Activated CD4-positive, alpha-beta T cell treated with anti-CD3 and anti-CD28 coated beads, Interleukin-2, amount 10 ng/mL, durations not matched to agents 7 days and 5 days (primary cell): ENCODE measurements around the gene TNKS1BP1. TPM values are rescaled to one million over a fixed set of nuclear protein-coding genes. Genes with fewer than 3 reads are reported as not detected.

Source experiments
- CTCF ChIA-PET: fragments of 350-600 bp; sonication (Branson Sonifier 250); formaldehyde crosslinking; loops from one replicate; lab custom pipeline; 2021; ENCODE audit warnings: antibody characterized with exemption; lab: Charles Lee
- POLR2A ChIA-PET: fragments of 350-600 bp; sonication (Branson Sonifier 250); formaldehyde crosslinking; loops from one replicate; lab custom pipeline; 2021; ENCODE audit warnings: antibody characterized with exemption; lab: Charles Lee
- DNase-seq: peaks from one replicate; pipeline ENCODE4 v3.0.0-alpha.2; 2020
- H3K27ac Mint-ChIP-seq: one replicate; pipeline ENCODE4 v1.8.0; 2021; ENCODE audit warnings: mild to moderate bottlenecking, moderate library complexity, mixed read lengths
- H3K27me3 Mint-ChIP-seq: one replicate; pipeline ENCODE4 v1.8.0; 2021; ENCODE audit warnings: mixed read lengths
- H3K36me3 Mint-ChIP-seq: one replicate; pipeline ENCODE4 v1.8.0; 2021; ENCODE audit warnings: low read depth, mixed read lengths
- H3K4me1 Mint-ChIP-seq: one replicate; pipeline ENCODE4 v1.8.0; 2021; ENCODE audit warnings: mixed read lengths
- H3K4me3 Mint-ChIP-seq: one replicate; pipeline ENCODE4 v1.8.0; 2021; ENCODE audit warnings: mild to moderate bottlenecking, moderate library complexity, mixed read lengths
- H3K9me3 Mint-ChIP-seq: one replicate; pipeline ENCODE4 v1.8.0; 2021; ENCODE audit warnings: mixed read lengths
- total RNA-seq, 2 experiments: library from RNA; stranded (reverse); gene quantifications; one replicate each; pipeline ENCODE4 v1.2.3, GENCODE V29; 2021

The TNKS1BP1 gene
- total RNA-seq, 2 experiments from 2014 or later, result 8.9 to 10.4 TPM

GRCh38 chr11:57313071-57313787, 11.5 kb downstream of the TNKS1BP1 start:
- no peak overlapping the region for H3K27ac Mint-ChIP-seq
- no peaks in the 10 kb centered on the region for H3K27me3 Mint-ChIP-seq
- ChIA-PET CTCF (interaction anchor here (2.4 kb wide), 1 partner anchor 10 kb away, joined by 7 read pairs; no protein-coding TSS in a partner anchor), POLR2A (no interaction called here)
- no peak overlapping the region for H3K4me3 Mint-ChIP-seq
- no peak for DNase-seq
- H3K4me1 Mint-ChIP-seq, result peaks cover 19% of the 10 kb centered on the region
- H3K9me3 Mint-ChIP-seq, result no peaks in the 10 kb centered on the region
- peaks cover 2% of the 10 kb centered on the region for H3K36me3 Mint-ChIP-seq

- peaks cover 19% of the 10 kb centered on the region for H3K4me1 Mint-ChIP-seq
- no peak overlapping the region for H3K4me3 Mint-ChIP-seq
- H3K27ac Mint-ChIP-seq, result no peak overlapping the region
- DNase-seq, result no peak
- no peaks in the 10 kb centered on the region for H3K9me3 Mint-ChIP-seq
- H3K27me3 Mint-ChIP-seq, result no peaks in the 10 kb centered on the region
- H3K36me3 Mint-ChIP-seq, result peaks cover 2% of the 10 kb centered on the region
- ChIA-PET POLR2A (no interaction called here), CTCF (interaction anchor here (1.1 to 3.1 kb wide), 3 partner anchors 9 to 12 kb away, joined by 3 to 10 read pairs (median 7); no protein-coding TSS in a partner anchor)
These were observed 12.2 kb downstream of the TNKS1BP1 start for GRCh38 chr11:57312511-57313021.

- peaks cover 2% of the 10 kb centered on the region for H3K36me3 Mint-ChIP-seq
- H3K27ac Mint-ChIP-seq, result peak overlapping the region; percentile 71
- ChIA-PET CTCF (interaction anchor here (1.0 to 3.1 kb wide), 4 partner anchors 8 to 13 kb away, joined by 3 to 10 read pairs (median 4); no protein-coding TSS in a partner anchor), POLR2A (interaction anchor here (0.9 kb wide), 1 partner anchor 14 kb away, joined by 3 read pairs; no protein-coding TSS in a partner anchor)
- no peaks in the 10 kb centered on the region for H3K9me3 Mint-ChIP-seq
- peak overlapping the region; percentile 68 for H3K4me3 Mint-ChIP-seq
- peak; percentile 79 for DNase-seq
- peaks cover 19% of the 10 kb centered on the region for H3K4me1 Mint-ChIP-seq
- no peaks in the 10 kb centered on the region for H3K27me3 Mint-ChIP-seq
These were observed 13.4 kb downstream of the TNKS1BP1 start for GRCh38 chr11:57311109-57311936.

- no peak for DNase-seq
- Mint-ChIP-seq H3K27me3 (no peaks in the 10 kb centered on the region), H3K4me3 (peak overlapping the region; percentile 68), H3K36me3 (peaks cover 2% of the 10 kb centered on the region), H3K27ac (peak overlapping the region; percentile 65), H3K9me3 (no peaks in the 10 kb centered on the region), H3K4me1 (peaks cover 19% of the 10 kb centered on the region)
- POLR2A ChIA-PET, result no interaction called here
- CTCF ChIA-PET, result interaction anchor here (1.1 to 3.1 kb wide), 2 partner anchors 10 to 11 kb away, joined by 4 to 10 read pairs; no protein-coding TSS in a partner anchor
These were observed 14.1 kb downstream of the TNKS1BP1 start for GRCh38 chr11:57310630-57311086.

GRCh38 chr11:57310091-57310490, 14.7 kb downstream of the TNKS1BP1 start:
- POLR2A ChIA-PET, result no interaction called here
- Mint-ChIP-seq H3K9me3 (no peaks in the 10 kb centered on the region), H3K4me3 (no peak overlapping the region), H3K27ac (no peak overlapping the region), H3K27me3 (no peaks in the 10 kb centered on the region), H3K4me1 (peaks cover 19% of the 10 kb centered on the region), H3K36me3 (peaks cover 2% of the 10 kb centered on the region)
- no peak for DNase-seq
- CTCF ChIA-PET, result interaction anchor here (1.1 to 3.1 kb wide), 2 partner anchors 10 to 11 kb away, joined by 4 to 10 read pairs; no protein-coding TSS in a partner anchor

DNA sequence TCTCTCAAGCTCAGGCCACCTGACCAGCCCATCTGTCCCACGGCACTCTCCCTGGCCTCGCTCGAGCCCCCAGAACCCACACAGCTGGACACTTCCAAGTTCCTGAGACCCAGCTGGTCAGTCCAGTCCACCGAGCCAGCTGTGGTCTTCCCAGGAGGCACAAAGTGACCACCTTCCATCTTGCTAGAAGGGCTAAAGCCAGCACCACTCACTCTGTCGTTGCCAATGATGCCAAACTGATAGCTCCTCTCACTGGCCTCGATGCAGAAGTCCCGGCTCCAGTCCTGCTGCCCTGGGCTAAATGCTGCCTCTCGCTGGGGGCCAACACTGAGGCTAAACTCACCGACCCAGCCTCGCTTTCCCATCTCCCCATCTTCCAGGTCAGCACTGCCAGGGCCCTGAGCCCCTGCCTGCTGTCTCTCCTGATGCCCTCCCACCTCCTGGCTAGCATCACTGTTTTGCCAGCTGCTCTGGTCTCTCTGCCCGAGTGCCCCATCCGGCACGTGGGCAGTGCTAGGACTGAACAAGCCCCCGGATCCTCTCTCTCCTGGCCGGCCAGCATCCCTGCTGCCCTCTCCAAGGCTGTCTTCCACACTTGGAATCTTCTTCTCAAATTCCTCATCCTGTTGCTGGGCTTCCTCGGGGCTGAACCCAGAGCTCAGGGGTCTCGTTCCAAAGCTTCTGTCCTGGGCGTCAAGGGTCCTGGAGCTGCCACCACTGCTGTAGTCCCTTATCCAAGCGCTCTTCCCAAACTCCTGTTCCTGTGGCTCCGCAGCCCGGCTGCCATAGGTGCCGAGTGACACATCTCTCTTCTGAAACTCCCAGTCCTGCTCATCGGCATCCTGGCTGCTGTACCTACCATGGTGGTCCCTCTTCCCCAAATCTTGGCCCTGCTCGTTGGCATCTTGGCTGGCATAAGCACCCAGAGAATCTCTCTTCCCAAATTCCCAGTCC, 15.4 kb downstream of the TNKS1BP1 start:
- H3K27ac Mint-ChIP-seq, result peak overlapping the region; percentile 76
- ChIA-PET CTCF (interaction anchor here (1.0 to 3.1 kb wide), 2 partner anchors 9 to 12 kb away, joined by 3 to 10 read pairs; no protein-coding TSS in a partner anchor), POLR2A (interaction anchor here (0.6 kb wide), 1 partner anchor 68 kb away, joined by 3 read pairs; no protein-coding TSS in a partner anchor)
- H3K4me3 Mint-ChIP-seq, result no peak overlapping the region
- no peaks in the 10 kb centered on the region for H3K9me3 Mint-ChIP-seq
- peaks cover 19% of the 10 kb centered on the region for H3K4me1 Mint-ChIP-seq
- no peak for DNase-seq
- no peaks in the 10 kb centered on the region for H3K27me3 Mint-ChIP-seq
- peaks cover 2% of the 10 kb centered on the region for H3K36me3 Mint-ChIP-seq

GRCh38 chr11:57308426-57309060, 16.2 kb downstream of the TNKS1BP1 start:
- H3K27me3 Mint-ChIP-seq, result no peaks in the 10 kb centered on the region
- no peak for DNase-seq
- H3K4me1 Mint-ChIP-seq, result peaks cover 19% of the 10 kb centered on the region
- H3K9me3 Mint-ChIP-seq, result no peaks in the 10 kb centered on the region
- ChIA-PET CTCF (no interaction called here), POLR2A (interaction anchor here (0.6 kb wide), 1 partner anchor 67 kb away, joined by 3 read pairs; no protein-coding TSS in a partner anchor)
- H3K36me3 Mint-ChIP-seq, result peaks cover 2% of the 10 kb centered on the region
- H3K27ac Mint-ChIP-seq, result peak overlapping the region; percentile 76
- no peak overlapping the region for H3K4me3 Mint-ChIP-seq

DNA sequence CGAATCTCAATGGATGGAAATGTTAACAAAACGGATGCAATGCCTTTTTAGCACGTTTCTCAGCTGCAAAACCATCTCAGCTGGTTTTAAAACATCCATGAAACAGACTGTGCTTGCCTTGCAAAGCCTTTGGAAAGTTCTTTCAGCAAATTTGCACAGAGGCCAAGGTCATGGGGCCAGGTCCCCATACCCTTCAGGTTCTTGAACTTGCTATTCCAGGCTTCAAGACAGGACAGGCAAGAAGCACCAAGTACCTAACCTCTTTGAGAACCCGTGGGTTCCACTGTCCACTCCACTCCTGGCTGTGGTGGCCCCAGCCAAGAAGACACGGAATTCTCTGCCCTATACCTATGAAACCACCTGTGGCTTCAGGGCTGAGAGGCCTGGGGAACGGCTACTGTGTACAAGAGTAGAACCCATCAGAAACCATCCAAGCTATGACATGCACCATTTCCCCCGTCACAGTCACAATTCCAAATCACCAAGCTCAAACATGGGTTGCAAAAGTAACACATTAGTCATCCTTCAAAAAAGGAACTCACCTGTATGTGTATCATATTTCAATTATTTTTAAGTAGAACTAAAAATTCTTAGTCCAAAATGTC, 17.0 kb downstream of the TNKS1BP1 start:
- no peaks in the 10 kb centered on the region for H3K9me3 Mint-ChIP-seq
- no peaks in the 10 kb centered on the region for H3K27me3 Mint-ChIP-seq
- ChIA-PET CTCF (no interaction called here), POLR2A (no interaction called here)
- H3K27ac Mint-ChIP-seq, result no peak overlapping the region
- DNase-seq, result no peak
- peaks cover 19% of the 10 kb centered on the region for H3K4me1 Mint-ChIP-seq
- H3K36me3 Mint-ChIP-seq, result peaks cover 2% of the 10 kb centered on the region
- no peak overlapping the region for H3K4me3 Mint-ChIP-seq

- H3K27ac Mint-ChIP-seq, result no peak overlapping the region
- no peak for DNase-seq
- no peak overlapping the region for H3K4me3 Mint-ChIP-seq
- H3K9me3 Mint-ChIP-seq, result no peaks in the 10 kb centered on the region
- peaks cover 2% of the 10 kb centered on the region for H3K36me3 Mint-ChIP-seq
- peaks cover 15% of the 10 kb centered on the region for H3K4me1 Mint-ChIP-seq
- no peaks in the 10 kb centered on the region for H3K27me3 Mint-ChIP-seq
- ChIA-PET CTCF (interaction anchor here (0.5 kb wide), 1 partner anchor 8 kb away, joined by 4 read pairs; no protein-coding TSS in a partner anchor), POLR2A (no interaction called here)
These were observed 17.7 kb downstream of the TNKS1BP1 start for GRCh38 chr11:57306940-57307565.

- CTCF ChIA-PET, result no interaction called here
- Mint-ChIP-seq H3K9me3 (no peaks in the 10 kb centered on the region), H3K36me3 (peaks cover 3% of the 10 kb centered on the region), H3K27ac (no peak overlapping the region), H3K4me1 (peaks cover 9% of the 10 kb centered on the region), H3K4me3 (no peak overlapping the region), H3K27me3 (no peaks in the 10 kb centered on the region)
- DNase-seq, result no peak
- POLR2A ChIA-PET, result no interaction called here
These were observed 18.4 kb downstream of the TNKS1BP1 start for GRCh38 chr11:57306161-57306876.
